ENCODE results near the gene USP14. TPM values are rescaled to one million over a fixed set of nuclear protein-coding genes. Genes with fewer than 3 reads are reported as not detected.

USP14 gene
- total RNA-seq, 1 donor from 2014 or later, result 48.3 TPM

Small RNA genes within 50 kb of the gene (microRNA-seq; reads per million reads assigned to microRNA genes)
- not detected for gene MIR8078 (ENCODE audit: borderline number of aligned reads)

Other genes starting within 250 kb of the USP14 start
- not detected for gene TUBB8B, start 108.9 kb upstream of the USP14 start, total RNA-seq
- 12.4 TPM for gene THOC1, start 109.5 kb downstream of the USP14 start, total RNA-seq